ENCODE data around the gene SEMA3C. TPM values are rescaled to one million over a fixed set of nuclear protein-coding genes. Genes with fewer than 3 reads are reported as not detected.

Gene SEMA3C
- total RNA-seq, 1 donor from 2014 or later: 34.8 TPM

- no peak overlapping the region for H3K4me3 ChIP-seq
- H3K27ac ChIP-seq: no peak overlapping the region
- no peak for DNase-seq
- H3K27me3 ChIP-seq (ENCODE audit: low read depth): no peaks in the 10 kb centered on the region
- H3K36me3 ChIP-seq: no peaks in the 10 kb centered on the region
- peaks cover 11% of the 10 kb centered on the region for H3K4me1 ChIP-seq
- intact Hi-C loops (cut with DNase I): no loop called here
- no peak for ATAC-seq
- H3K9me3 ChIP-seq: no peaks in the 10 kb centered on the region
- no peak for TF ChIP-seq CTCF (IDR thresholded peaks at IDR 0.05)
Observed at GRCh38 chr7:80946858-80947257, 28.0 kb upstream of the SEMA3C start.

DNA sequence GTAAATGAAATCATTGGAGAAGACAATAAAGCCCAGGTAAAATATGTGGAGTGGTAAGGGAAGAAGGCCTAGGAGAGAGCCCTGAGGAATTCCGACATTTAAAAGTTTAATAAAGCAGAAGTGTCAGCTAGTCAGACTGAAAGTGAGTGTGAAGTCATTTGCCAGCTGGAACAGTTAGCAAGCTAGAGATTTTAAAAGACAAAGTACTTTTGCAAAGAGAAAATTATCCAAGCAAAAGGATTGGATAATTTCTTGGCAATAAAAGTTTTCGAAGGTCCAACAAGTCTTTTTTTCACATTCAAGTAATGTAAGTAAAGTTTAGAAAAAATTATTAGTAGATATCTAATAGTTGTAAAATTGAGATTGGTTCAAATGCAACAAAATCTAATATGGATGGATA, 27.1 kb upstream of the SEMA3C start:
- DNase-seq: no peak
- H3K27me3 ChIP-seq (ENCODE audit: low read depth): no peaks in the 10 kb centered on the region

GRCh38 chr7:80943342-80943741, 24.5 kb upstream of the SEMA3C start:
- ATAC-seq (no peak), DNase-seq (no peak)
- TF ChIP-seq CTCF (IDR thresholded peaks at IDR 0.05): no peak
- Histone ChIP-seq H3K4me1 (peaks cover 26% of the 10 kb centered on the region), H3K36me3 (no peaks in the 10 kb centered on the region), H3K27ac (no peak overlapping the region), H3K9me3 (no peaks in the 10 kb centered on the region), H3K27me3 (ENCODE audit: low read depth) (no peaks in the 10 kb centered on the region), H3K4me3 (no peak overlapping the region)
- intact Hi-C loops (cut with DNase I): no loop called here

More for the DNA sequence above, 27.1 kb upstream of the SEMA3C start:
- no peak overlapping the region for H3K27ac ChIP-seq
- H3K9me3 ChIP-seq: no peaks in the 10 kb centered on the region
- H3K4me1 ChIP-seq: peaks cover 19% of the 10 kb centered on the region
- H3K4me3 ChIP-seq: no peak overlapping the region
- no peak for TF ChIP-seq CTCF (IDR thresholded peaks at IDR 0.05)
- ATAC-seq: no peak
- H3K36me3 ChIP-seq: no peaks in the 10 kb centered on the region
- intact Hi-C loops (cut with DNase I): no loop called here

GRCh38 chr7:80942261-80943041, 23.6 kb upstream of the SEMA3C start:
- H3K27ac ChIP-seq: peak overlapping the region; percentile 42
- no peak for DNase-seq

GRCh38 chr7:80941208-80941758, 22.4 kb upstream of the SEMA3C start:
- intact Hi-C loops (cut with DNase I): no loop called here
- peaks cover 26% of the 10 kb centered on the region for H3K4me1 ChIP-seq
- ATAC-seq (peak; percentile 63 to 71), DNase-seq (no peak)
- H3K9me3 ChIP-seq: no peaks in the 10 kb centered on the region
- H3K36me3 ChIP-seq: no peaks in the 10 kb centered on the region
- H3K27me3 ChIP-seq (ENCODE audit: low read depth): no peaks in the 10 kb centered on the region
- peak overlapping the region; percentile 37 for H3K27ac ChIP-seq
- no peak overlapping the region for H3K4me3 ChIP-seq
- no peak for TF ChIP-seq CTCF (IDR thresholded peaks at IDR 0.05)

More at GRCh38 chr7:80942261-80943041, 23.6 kb upstream of the SEMA3C start:
- ATAC-seq: peak; percentile 94 to 96
- no peak overlapping the region for H3K4me3 ChIP-seq
- intact Hi-C loops (cut with DNase I): no loop called here
- no peaks in the 10 kb centered on the region for H3K36me3 ChIP-seq
- no peaks in the 10 kb centered on the region for H3K9me3 ChIP-seq
- TF ChIP-seq CTCF (IDR thresholded peaks at IDR 0.05): no peak
- no peaks in the 10 kb centered on the region for H3K27me3 ChIP-seq (ENCODE audit: low read depth)
- H3K4me1 ChIP-seq: peaks cover 26% of the 10 kb centered on the region

Measured in lower lobe of right lung (tissue), 2 donors.